A549 treated with dexamethasone at 1 μM for 4 hours (cell line): ENCODE results near the gene CLDN34. TPM values are rescaled to one million over a fixed set of nuclear protein-coding genes. Genes with fewer than 3 reads are reported as not detected.

Source experiments
- total RNA-seq: library from RNA; stranded (reverse); fragments of 200-300 nt; extraction: Qiagen RNA extraction; gene quantifications from 5 replicates; pipeline ENCODE4 v1.2.3, GENCODE V29; 2022

CLDN34 gene, protein sequence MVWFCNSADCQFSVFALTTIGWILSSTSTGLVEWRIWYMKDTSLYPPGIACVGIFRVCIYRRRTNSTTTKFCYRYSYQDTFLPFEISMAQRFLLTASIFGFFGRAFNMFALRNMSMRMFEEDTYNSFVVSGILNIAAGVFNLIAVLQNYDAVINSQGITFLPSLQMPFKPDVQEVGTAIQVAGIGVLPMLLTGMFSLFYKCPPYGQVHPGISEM
- not detected in 5 replicates for total RNA-seq

DNA sequence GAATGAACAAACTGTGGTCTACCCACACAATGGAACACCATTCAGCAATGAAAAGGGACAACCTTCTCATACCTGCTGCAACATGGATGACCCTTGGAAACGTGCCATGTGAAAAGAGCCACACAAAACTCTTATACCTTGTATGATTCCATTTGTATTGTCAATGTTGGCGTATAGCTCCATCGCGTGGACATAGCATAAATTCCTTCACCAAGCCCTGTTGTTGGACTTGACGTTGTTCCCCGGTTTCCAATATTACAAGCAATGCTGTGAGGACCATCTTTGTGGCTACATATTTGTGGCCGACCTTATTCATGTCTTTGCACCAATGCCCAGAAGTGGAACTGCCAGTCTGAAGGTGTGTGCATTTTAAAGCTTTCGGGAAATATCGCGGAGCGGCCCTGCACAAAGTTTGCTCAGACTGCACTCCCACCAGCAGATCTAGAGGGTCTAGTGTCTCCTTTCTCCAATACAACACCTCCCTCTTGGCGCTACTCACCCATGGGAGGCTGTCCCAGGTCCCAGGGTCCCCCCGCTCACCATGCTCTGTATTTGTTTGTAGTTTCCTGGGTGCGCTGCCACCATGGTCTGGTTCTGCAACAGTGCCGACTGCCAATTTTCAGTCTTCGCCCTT is at the start of gene CLDN34:
CLDN34 (plus strand) TSS at position 584 of the 634 bp plus-strand sequence; CDS start at position 584, 0 bp downstream.

Other genes starting within 250 kb of the CLDN34 start
- 0.23 to 0.42 TPM (median 0.27 TPM) in 5 replicates for gene GPR143, start 201.5 kb upstream of the CLDN34 start, total RNA-seq
- gene SHROOM2, start 180.9 kb upstream of the CLDN34 start, total RNA-seq: 0.81 to 1.1 TPM (median 0.99 TPM) in 5 replicates
- 3.2 to 5.5 TPM (median 4.5 TPM) in 5 replicates for gene CLCN4, start 189.6 kb downstream of the CLDN34 start, total RNA-seq